PC-3 (cell line): Measurements from ENCODE around the gene CRY2. TPM values are rescaled to one million over a fixed set of nuclear protein-coding genes. Genes with fewer than 3 reads are reported as not detected.

Experiments
- ATAC-seq: fragments of 200-7000 bp; cut with Tn5 transposase; 2 replicates; pipeline ENCODE4 v1.9.1; 2020; ENCODE audit warnings: mild to moderate bottlenecking, moderate library complexity
- BruUV-seq: library from RNA; stranded (reverse); fragments of 400-500 nt; replicated peaks from 2 replicates; lab custom pipeline; 2021; lab: Mats Ljungman, UMichigan
- CTCF ChIA-PET: fragments of 300-600 bp; sonication (Branson Sonifier 250); formaldehyde crosslinking; loops from one replicate; lab custom pipeline; 2022; ENCODE audit warnings: antibody characterized with exemption; lab: Charles Lee
- POLR2A ChIA-PET: fragments of 300-600 bp; sonication (Branson Sonifier 250); formaldehyde crosslinking; loops from one replicate; lab custom pipeline; 2022; ENCODE audit warnings: antibody characterized with exemption; ENCODE audit not compliant: unreplicated experiment; lab: Charles Lee
- DNase-seq: peaks from one replicate; pipeline ENCODE4 v3.0.0-alpha.2; 2015
- H2AFZ ChIP-seq: fragments of 300-600 bp; sonication (generic); 2 replicates; pipeline ENCODE4 v1.6.0; 2016; ENCODE audit warnings: antibody characterized with exemption, low read length
- H3F3A ChIP-seq: fragments of 300-600 bp; sonication (generic); one replicate; pipeline ENCODE4 v1.6.0; 2017; ENCODE audit warnings: antibody characterized with exemption, low read length, control low read depth, mild to moderate bottlenecking; ENCODE audit not compliant: unreplicated experiment
- H3K27ac ChIP-seq: fragments of 300-600 bp; sonication (generic); 2 replicates; pipeline ENCODE4 v1.5.1; 2016; ENCODE audit warnings: mild to moderate bottlenecking, low read length
- H3K27me3 ChIP-seq: fragments of 300-600 bp; sonication (generic); 2 replicates; pipeline ENCODE4 v1.6.1; 2016; ENCODE audit warnings: low read length, mixed read lengths
- H3K36me3 ChIP-seq: fragments of 300-600 bp; sonication (generic); 2 replicates; pipeline ENCODE4 v1.6.1; 2016; ENCODE audit warnings: low read depth, mixed run types, low read length, mixed read lengths
- H3K4me1 ChIP-seq: fragments of 300-600 bp; sonication (generic); 2 replicates; pipeline ENCODE4 v1.5.1; 2016; ENCODE audit warnings: low read length; ENCODE audit not compliant: insufficient read depth
- H3K4me2 ChIP-seq: fragments of 300-600 bp; sonication (generic); 2 replicates; pipeline ENCODE4 v1.6.0; 2016; ENCODE audit warnings: low read length
- H3K4me3 ChIP-seq: fragments of 300-600 bp; sonication (generic); 2 replicates; pipeline ENCODE4 v1.5.1; 2016; ENCODE audit warnings: mild to moderate bottlenecking, low read length, mixed read lengths
- H3K79me2 ChIP-seq: fragments of 300-600 bp; sonication (generic); 2 replicates; pipeline ENCODE4 v1.6.1; 2017; ENCODE audit warnings: low read length, mixed read lengths
- H3K9ac ChIP-seq: fragments of 300-600 bp; sonication (generic); 2 replicates; pipeline ENCODE4 v1.6.0; 2016; ENCODE audit warnings: mild to moderate bottlenecking, low read length
- H3K9me2 ChIP-seq: fragments of 300-600 bp; sonication (generic); replicated peaks from 2 replicates; pipeline ENCODE4 v1.6.1; 2016; ENCODE audit warnings: mixed run types, low read length, mixed read lengths
- H3K9me3 ChIP-seq: fragments of 300-600 bp; sonication (generic); 2 replicates; pipeline ENCODE4 v1.6.1; 2016; ENCODE audit warnings: low read length, mixed read lengths
- H4K20me1 ChIP-seq: fragments of 300-600 bp; sonication (generic); 2 replicates; pipeline ENCODE4 v1.6.1; 2016; ENCODE audit warnings: low read length, mixed read lengths
- EZH2 ChIP-seq: fragments of 300-600 bp; sonication (generic); IDR thresholded peaks from one replicate; pipeline ENCODE4 v1.6.1; 2017; ENCODE audit warnings: antibody characterized with exemption, mild to moderate bottlenecking, low read length; ENCODE audit not compliant: unreplicated experiment
- EZH2phosphoT487 ChIP-seq: fragments of 300-600 bp; sonication (generic); IDR thresholded peaks from 2 replicates; pipeline ENCODE4 v1.6.1; 2018; ENCODE audit warnings: mild to moderate bottlenecking, antibody characterized with exemption, low read length, borderline replicate concordance
- intact Hi-C: fragments of 100-400 bp; cut with micrococcal nuclease; formaldehyde crosslinking; loops from 2 replicates; pipeline ENCODE4 v1.9.0; 2023
- total RNA-seq: library from RNA; depleted of rRNA; stranded (reverse); fragments of >200 nt; gene quantifications from 2 replicates; pipeline ENCODE4 v1.2.3, GENCODE V29; 2014; rRNA removed
- TF ChIP-seq, protein P1 (sequence below): fragments of 300-600 bp; sonication (generic); conservative IDR thresholded peaks from 2 replicates; pipeline ENCODE4 v1.5.1; 2017; ENCODE audit warnings: antibody characterized with exemption, low read depth, mild to moderate bottlenecking, low read length

CRY2 gene
- total RNA-seq, 1 experiment from 2014 or later: 9.5 TPM

DNA sequence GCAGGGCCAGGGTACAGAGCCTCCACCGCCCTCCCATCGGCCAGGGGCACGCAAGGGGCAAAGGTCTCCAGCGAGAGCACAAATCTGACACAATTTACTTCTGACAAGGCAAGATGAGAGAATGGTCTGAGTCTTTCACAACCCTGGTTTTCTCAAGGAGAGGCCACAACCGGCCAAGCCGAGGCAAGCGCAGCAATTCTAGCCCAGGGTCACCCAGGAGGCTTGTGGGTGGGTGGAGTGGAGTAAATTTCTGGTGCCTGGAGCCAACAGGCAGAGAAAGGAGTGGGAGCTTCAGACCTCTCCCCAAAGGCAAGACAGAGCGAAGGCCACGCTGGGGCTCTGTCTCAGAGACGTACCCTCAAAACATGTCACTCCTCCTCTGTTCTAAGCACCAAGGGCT lies 84.5 kb downstream of the CRY2 start:
- H3F3A ChIP-seq: no peaks in the 10 kb centered on the region
- no peak overlapping the region for H3K27ac ChIP-seq
- BruUV-seq: no TSS peak
- TF ChIP-seq, protein P1, sequence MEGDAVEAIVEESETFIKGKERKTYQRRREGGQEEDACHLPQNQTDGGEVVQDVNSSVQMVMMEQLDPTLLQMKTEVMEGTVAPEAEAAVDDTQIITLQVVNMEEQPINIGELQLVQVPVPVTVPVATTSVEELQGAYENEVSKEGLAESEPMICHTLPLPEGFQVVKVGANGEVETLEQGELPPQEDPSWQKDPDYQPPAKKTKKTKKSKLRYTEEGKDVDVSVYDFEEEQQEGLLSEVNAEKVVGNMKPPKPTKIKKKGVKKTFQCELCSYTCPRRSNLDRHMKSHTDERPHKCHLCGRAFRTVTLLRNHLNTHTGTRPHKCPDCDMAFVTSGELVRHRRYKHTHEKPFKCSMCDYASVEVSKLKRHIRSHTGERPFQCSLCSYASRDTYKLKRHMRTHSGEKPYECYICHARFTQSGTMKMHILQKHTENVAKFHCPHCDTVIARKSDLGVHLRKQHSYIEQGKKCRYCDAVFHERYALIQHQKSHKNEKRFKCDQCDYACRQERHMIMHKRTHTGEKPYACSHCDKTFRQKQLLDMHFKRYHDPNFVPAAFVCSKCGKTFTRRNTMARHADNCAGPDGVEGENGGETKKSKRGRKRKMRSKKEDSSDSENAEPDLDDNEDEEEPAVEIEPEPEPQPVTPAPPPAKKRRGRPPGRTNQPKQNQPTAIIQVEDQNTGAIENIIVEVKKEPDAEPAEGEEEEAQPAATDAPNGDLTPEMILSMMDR: no peak
- no peak for TF ChIP-seq EZH2phosphoT487
- TF ChIP-seq EZH2: no peak
- no peak overlapping the region for H3K4me3 ChIP-seq
- peaks cover 7% of the 10 kb centered on the region; the same call in 1 of the 2 replicates for H3K4me1 ChIP-seq
- H3K9me2 ChIP-seq: no peaks in the 10 kb centered on the region
- H3K9me3 ChIP-seq: no peaks in the 10 kb centered on the region
- intact Hi-C loops: no loop called here
- no peak overlapping the region for H3K4me2 ChIP-seq
- H2AFZ ChIP-seq: no peak overlapping the region
- POLR2A ChIA-PET: no interaction called here
- no peaks in the 10 kb centered on the region for H3K79me2 ChIP-seq
- ATAC-seq (no peak), DNase-seq (no peak)
- H4K20me1 ChIP-seq: no peaks in the 10 kb centered on the region
- no peak overlapping the region for H3K9ac ChIP-seq
- CTCF ChIA-PET: no interaction called here
- H3K27me3 ChIP-seq: no peaks in the 10 kb centered on the region
- H3K36me3 ChIP-seq: no peaks in the 10 kb centered on the region

GRCh38 chr11:45932217-45932616 lies 84.9 kb downstream of the CRY2 start:
- H3K79me2 ChIP-seq: no peaks in the 10 kb centered on the region
- CTCF ChIA-PET: interaction anchor here (0.7 kb wide), 1 partner anchor 135 kb away, joined by 10 read pairs; no protein-coding TSS in a partner anchor
- no peak overlapping the region for H3K27ac ChIP-seq
- H4K20me1 ChIP-seq: no peaks in the 10 kb centered on the region
- intact Hi-C loops: no loop called here
- no TSS peak for BruUV-seq
- TF ChIP-seq, protein P1: no peak
- no peak for TF ChIP-seq EZH2
- no peak for TF ChIP-seq EZH2phosphoT487
- no peaks in the 10 kb centered on the region for H3K36me3 ChIP-seq
- H3F3A ChIP-seq: no peaks in the 10 kb centered on the region
- H3K4me1 ChIP-seq: peaks cover 7% of the 10 kb centered on the region; the same call in 1 of the 2 replicates
- DNase-seq: no peak
- no peaks in the 10 kb centered on the region for H3K27me3 ChIP-seq
- no peak overlapping the region for H3K4me3 ChIP-seq
- H3K4me2 ChIP-seq: no peak overlapping the region
- H3K9me2 ChIP-seq: no peaks in the 10 kb centered on the region
- no peak overlapping the region for H3K9ac ChIP-seq
- no peak overlapping the region for H2AFZ ChIP-seq
- no peaks in the 10 kb centered on the region for H3K9me3 ChIP-seq
- POLR2A ChIA-PET: no interaction called here
- ATAC-seq: no peak

Other genes with a start within 250 kb of the CRY2 start
- not detected in 2 replicates for gene CHST1, start 181.9 kb upstream of the CRY2 start, total RNA-seq
- 9.5 and 13.5 TPM in 2 replicates for gene SLC35C1, start 42.3 kb upstream of the CRY2 start, total RNA-seq
- gene MAPK8IP1, start 38.2 kb downstream of the CRY2 start, total RNA-seq: 7.1 and 10.5 TPM in 2 replicates
- 0.15 and 2.1 TPM in 2 replicates for gene FREY1, start 59.8 kb downstream of the CRY2 start, total RNA-seq
- 43.5 and 56.7 TPM in 2 replicates for gene PEX16, start 70.4 kb downstream of the CRY2 start, total RNA-seq
- gene LARGE2, start 75.2 kb downstream of the CRY2 start, total RNA-seq: 18.4 and 19.6 TPM in 2 replicates